PC-3 (cell line): ENCODE data around the gene MYO5B. TPM values are rescaled to one million over a fixed set of nuclear protein-coding genes. Genes with fewer than 3 reads are reported as not detected.

ENCODE experiments used
- ATAC-seq: fragments of 200-7000 bp; cut with Tn5 transposase; 2 replicates; pipeline ENCODE4 v1.9.1; 2020; ENCODE audit warnings: mild to moderate bottlenecking, moderate library complexity
- BruUV-seq: library from RNA; stranded (reverse); fragments of 400-500 nt; replicated peaks from 2 replicates; lab custom pipeline; 2021; lab: Mats Ljungman, UMichigan
- CTCF ChIA-PET: fragments of 300-600 bp; sonication (Branson Sonifier 250); formaldehyde crosslinking; loops from one replicate; lab custom pipeline; 2022; ENCODE audit warnings: antibody characterized with exemption; lab: Charles Lee
- POLR2A ChIA-PET: fragments of 300-600 bp; sonication (Branson Sonifier 250); formaldehyde crosslinking; loops from one replicate; lab custom pipeline; 2022; ENCODE audit warnings: antibody characterized with exemption; ENCODE audit not compliant: unreplicated experiment; lab: Charles Lee
- DNase-seq: peaks from one replicate; pipeline ENCODE4 v3.0.0-alpha.2; 2015
- H2AFZ ChIP-seq: fragments of 300-600 bp; sonication (generic); 2 replicates; pipeline ENCODE4 v1.6.0; 2016; ENCODE audit warnings: antibody characterized with exemption, low read length
- H3F3A ChIP-seq: fragments of 300-600 bp; sonication (generic); one replicate; pipeline ENCODE4 v1.6.0; 2017; ENCODE audit warnings: antibody characterized with exemption, low read length, control low read depth, mild to moderate bottlenecking; ENCODE audit not compliant: unreplicated experiment
- H3K27ac ChIP-seq: fragments of 300-600 bp; sonication (generic); 2 replicates; pipeline ENCODE4 v1.5.1; 2016; ENCODE audit warnings: mild to moderate bottlenecking, low read length
- H3K27me3 ChIP-seq: fragments of 300-600 bp; sonication (generic); 2 replicates; pipeline ENCODE4 v1.6.1; 2016; ENCODE audit warnings: low read length, mixed read lengths
- H3K36me3 ChIP-seq: fragments of 300-600 bp; sonication (generic); 2 replicates; pipeline ENCODE4 v1.6.1; 2016; ENCODE audit warnings: low read depth, mixed run types, low read length, mixed read lengths
- H3K4me1 ChIP-seq: fragments of 300-600 bp; sonication (generic); 2 replicates; pipeline ENCODE4 v1.5.1; 2016; ENCODE audit warnings: low read length; ENCODE audit not compliant: insufficient read depth
- H3K4me2 ChIP-seq: fragments of 300-600 bp; sonication (generic); 2 replicates; pipeline ENCODE4 v1.6.0; 2016; ENCODE audit warnings: low read length
- H3K4me3 ChIP-seq: fragments of 300-600 bp; sonication (generic); 2 replicates; pipeline ENCODE4 v1.5.1; 2016; ENCODE audit warnings: mild to moderate bottlenecking, low read length, mixed read lengths
- H3K79me2 ChIP-seq: fragments of 300-600 bp; sonication (generic); 2 replicates; pipeline ENCODE4 v1.6.1; 2017; ENCODE audit warnings: low read length, mixed read lengths
- H3K9ac ChIP-seq: fragments of 300-600 bp; sonication (generic); 2 replicates; pipeline ENCODE4 v1.6.0; 2016; ENCODE audit warnings: mild to moderate bottlenecking, low read length
- H3K9me2 ChIP-seq: fragments of 300-600 bp; sonication (generic); replicated peaks from 2 replicates; pipeline ENCODE4 v1.6.1; 2016; ENCODE audit warnings: mixed run types, low read length, mixed read lengths
- H3K9me3 ChIP-seq: fragments of 300-600 bp; sonication (generic); 2 replicates; pipeline ENCODE4 v1.6.1; 2016; ENCODE audit warnings: low read length, mixed read lengths
- H4K20me1 ChIP-seq: fragments of 300-600 bp; sonication (generic); 2 replicates; pipeline ENCODE4 v1.6.1; 2016; ENCODE audit warnings: low read length, mixed read lengths
- EZH2 ChIP-seq: fragments of 300-600 bp; sonication (generic); IDR thresholded peaks from one replicate; pipeline ENCODE4 v1.6.1; 2017; ENCODE audit warnings: antibody characterized with exemption, mild to moderate bottlenecking, low read length; ENCODE audit not compliant: unreplicated experiment
- EZH2phosphoT487 ChIP-seq: fragments of 300-600 bp; sonication (generic); IDR thresholded peaks from 2 replicates; pipeline ENCODE4 v1.6.1; 2018; ENCODE audit warnings: mild to moderate bottlenecking, antibody characterized with exemption, low read length, borderline replicate concordance
- intact Hi-C: fragments of 100-400 bp; cut with micrococcal nuclease; formaldehyde crosslinking; loops from 2 replicates; pipeline ENCODE4 v1.9.0; 2023
- total RNA-seq: library from RNA; depleted of rRNA; stranded (reverse); fragments of >200 nt; gene quantifications from 2 replicates; pipeline ENCODE4 v1.2.3, GENCODE V29; 2014
- TF ChIP-seq, protein P1 (sequence below): fragments of 300-600 bp; sonication (generic); conservative IDR thresholded peaks from 2 replicates; pipeline ENCODE4 v1.5.1; 2017; ENCODE audit warnings: antibody characterized with exemption, low read depth, mild to moderate bottlenecking, low read length

MYO5B gene
- total RNA-seq, 1 experiment from 2014 or later: 10.7 TPM

DNA sequence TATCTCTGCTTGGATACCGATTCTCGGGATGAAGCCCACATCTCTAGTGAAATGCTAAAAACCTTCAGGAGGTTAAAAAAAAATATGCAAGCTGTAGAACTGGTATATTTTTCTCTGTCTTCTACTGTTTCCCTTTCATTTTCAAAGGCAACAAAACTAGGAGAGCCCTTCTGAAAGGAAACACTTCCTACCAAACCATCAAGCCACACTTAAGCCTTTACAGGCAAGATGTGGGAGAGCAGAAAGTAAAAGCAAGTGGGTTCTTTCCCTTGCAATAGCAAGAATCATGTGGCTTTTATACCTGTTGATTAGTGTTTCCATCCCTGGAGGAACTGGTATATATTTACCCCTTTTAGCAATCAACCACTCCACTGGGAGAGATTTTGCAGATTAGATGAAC is 233.7 kb downstream of the MYO5B start:
- no TSS peak for BruUV-seq
- CTCF ChIA-PET: no interaction called here

DNA sequence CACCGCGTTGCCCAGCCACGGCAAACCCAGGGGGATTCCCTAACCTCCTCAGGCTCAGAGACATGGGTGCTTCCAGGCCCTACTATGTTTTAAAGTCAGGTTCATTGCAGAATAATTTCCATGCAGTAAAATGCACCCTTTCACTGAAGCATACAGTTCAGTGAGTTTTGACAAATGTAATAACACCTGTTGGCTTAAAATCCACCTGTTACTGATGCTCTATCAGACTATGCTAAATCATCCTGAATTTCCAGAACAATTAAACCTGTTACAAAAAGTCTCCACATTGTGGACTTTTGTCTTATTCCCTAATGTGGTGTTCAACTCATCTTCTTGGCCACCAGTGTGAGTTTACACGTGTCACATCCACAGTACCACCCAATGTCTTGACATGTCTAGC is 234.6 kb downstream of the MYO5B start:
- Histone ChIP-seq H3K79me2 (no peaks in the 10 kb centered on the region), H3F3A (no peaks in the 10 kb centered on the region), H3K9me2 (no peaks in the 10 kb centered on the region), H3K27me3 (no peaks in the 10 kb centered on the region), H3K4me1 (no peaks in the 10 kb centered on the region), H3K9ac (no peak overlapping the region), H4K20me1 (no peaks in the 10 kb centered on the region), H2AFZ (no peak overlapping the region), H3K4me3 (no peak overlapping the region), H3K4me2 (no peak overlapping the region), H3K9me3 (no peaks in the 10 kb centered on the region), H3K36me3 (no peaks in the 10 kb centered on the region), H3K27ac (no peak overlapping the region)
- no peak for ATAC-seq
- no peak for DNase-seq
- TF ChIP-seq EZH2phosphoT487: no peak
- TF ChIP-seq, protein P1, sequence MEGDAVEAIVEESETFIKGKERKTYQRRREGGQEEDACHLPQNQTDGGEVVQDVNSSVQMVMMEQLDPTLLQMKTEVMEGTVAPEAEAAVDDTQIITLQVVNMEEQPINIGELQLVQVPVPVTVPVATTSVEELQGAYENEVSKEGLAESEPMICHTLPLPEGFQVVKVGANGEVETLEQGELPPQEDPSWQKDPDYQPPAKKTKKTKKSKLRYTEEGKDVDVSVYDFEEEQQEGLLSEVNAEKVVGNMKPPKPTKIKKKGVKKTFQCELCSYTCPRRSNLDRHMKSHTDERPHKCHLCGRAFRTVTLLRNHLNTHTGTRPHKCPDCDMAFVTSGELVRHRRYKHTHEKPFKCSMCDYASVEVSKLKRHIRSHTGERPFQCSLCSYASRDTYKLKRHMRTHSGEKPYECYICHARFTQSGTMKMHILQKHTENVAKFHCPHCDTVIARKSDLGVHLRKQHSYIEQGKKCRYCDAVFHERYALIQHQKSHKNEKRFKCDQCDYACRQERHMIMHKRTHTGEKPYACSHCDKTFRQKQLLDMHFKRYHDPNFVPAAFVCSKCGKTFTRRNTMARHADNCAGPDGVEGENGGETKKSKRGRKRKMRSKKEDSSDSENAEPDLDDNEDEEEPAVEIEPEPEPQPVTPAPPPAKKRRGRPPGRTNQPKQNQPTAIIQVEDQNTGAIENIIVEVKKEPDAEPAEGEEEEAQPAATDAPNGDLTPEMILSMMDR: no peak
- no peak for TF ChIP-seq EZH2
- POLR2A ChIA-PET: no interaction called here
- intact Hi-C loops: no loop called here
- BruUV-seq: no TSS peak
- CTCF ChIA-PET: no interaction called here

More for the DNA sequence above, 233.7 kb downstream of the MYO5B start:
- Histone ChIP-seq H3K4me1 (no peaks in the 10 kb centered on the region), H3K4me3 (no peak overlapping the region), H3K4me2 (no peak overlapping the region), H3K9me3 (no peaks in the 10 kb centered on the region), H4K20me1 (no peaks in the 10 kb centered on the region), H2AFZ (no peak overlapping the region), H3K9me2 (no peaks in the 10 kb centered on the region), H3K79me2 (no peaks in the 10 kb centered on the region), H3K27ac (no peak overlapping the region), H3F3A (no peaks in the 10 kb centered on the region), H3K36me3 (no peaks in the 10 kb centered on the region), H3K27me3 (no peaks in the 10 kb centered on the region), H3K9ac (no peak overlapping the region)
- POLR2A ChIA-PET: no interaction called here
- intact Hi-C loops: no loop called here
- DNase-seq (no peak), ATAC-seq (no peak)
- no peak for TF ChIP-seq EZH2
- TF ChIP-seq, protein P1: no peak
- TF ChIP-seq EZH2phosphoT487: no peak

DNA sequence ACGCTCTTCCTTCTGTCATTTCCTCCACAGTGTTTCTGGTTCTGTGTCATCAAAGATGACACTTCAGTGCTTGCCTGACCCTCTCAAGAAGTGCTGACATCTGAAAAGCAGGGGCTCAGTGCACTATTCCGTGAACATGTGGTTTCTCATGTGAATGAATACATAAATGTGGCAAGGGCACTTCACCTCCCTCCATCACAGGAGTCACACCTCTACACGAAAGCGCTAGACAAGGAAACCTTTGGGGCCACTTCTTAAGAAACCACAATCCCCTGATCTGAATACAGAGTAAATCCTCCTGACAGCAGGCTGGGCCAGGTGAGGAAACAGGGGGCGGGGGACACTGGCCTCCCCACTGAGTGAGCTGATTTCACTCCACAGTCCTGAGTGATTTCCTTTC is 235.8 kb downstream of the MYO5B start:
- no peak overlapping the region for H3K4me2 ChIP-seq
- no peaks in the 10 kb centered on the region for H3F3A ChIP-seq
- no peaks in the 10 kb centered on the region for H4K20me1 ChIP-seq
- no peak overlapping the region for H3K9ac ChIP-seq
- H3K36me3 ChIP-seq: no peaks in the 10 kb centered on the region
- no TSS peak for BruUV-seq
- ChIA-PET CTCF (no interaction called here), POLR2A (no interaction called here)
- no peaks in the 10 kb centered on the region for H3K9me2 ChIP-seq
- no peaks in the 10 kb centered on the region for H3K9me3 ChIP-seq
- DNase-seq (no peak), ATAC-seq (no peak)
- H3K4me3 ChIP-seq: no peak overlapping the region
- intact Hi-C loops: no loop called here
- H3K27ac ChIP-seq: no peak overlapping the region
- TF ChIP-seq EZH2phosphoT487: no peak
- H3K27me3 ChIP-seq: no peaks in the 10 kb centered on the region
- no peak overlapping the region for H2AFZ ChIP-seq
- H3K4me1 ChIP-seq: no peaks in the 10 kb centered on the region
- no peaks in the 10 kb centered on the region for H3K79me2 ChIP-seq
